Stimulated activated CD8-positive, alpha-beta memory T cell treated with anti-CD3 and anti-CD28 coated beads, Interleukin-12 subunit alpha, Interleukin-12 subunit beta, amount 100 ng/mL, for 4 hours (primary cell): ENCODE data around the gene EYS.
"Not testable (repeated sequence)": the region's sequence is repeated elsewhere in the genome, so short reads cannot be mapped to it uniquely, and the experiment has no call there.

Source experiments
- DNase-seq: peaks from one replicate; pipeline ENCODE4 v3.0.0-alpha.2; 2020; ENCODE audit warnings: low read depth

The EYS gene

GRCh38 chr6:65633501-65633900, 73.5 kb downstream of the EYS start:
- no peak for DNase-seq

- no peak for DNase-seq
These were observed 75.3 kb downstream of the EYS start for GRCh38 chr6:65631711-65632110.

DNA sequence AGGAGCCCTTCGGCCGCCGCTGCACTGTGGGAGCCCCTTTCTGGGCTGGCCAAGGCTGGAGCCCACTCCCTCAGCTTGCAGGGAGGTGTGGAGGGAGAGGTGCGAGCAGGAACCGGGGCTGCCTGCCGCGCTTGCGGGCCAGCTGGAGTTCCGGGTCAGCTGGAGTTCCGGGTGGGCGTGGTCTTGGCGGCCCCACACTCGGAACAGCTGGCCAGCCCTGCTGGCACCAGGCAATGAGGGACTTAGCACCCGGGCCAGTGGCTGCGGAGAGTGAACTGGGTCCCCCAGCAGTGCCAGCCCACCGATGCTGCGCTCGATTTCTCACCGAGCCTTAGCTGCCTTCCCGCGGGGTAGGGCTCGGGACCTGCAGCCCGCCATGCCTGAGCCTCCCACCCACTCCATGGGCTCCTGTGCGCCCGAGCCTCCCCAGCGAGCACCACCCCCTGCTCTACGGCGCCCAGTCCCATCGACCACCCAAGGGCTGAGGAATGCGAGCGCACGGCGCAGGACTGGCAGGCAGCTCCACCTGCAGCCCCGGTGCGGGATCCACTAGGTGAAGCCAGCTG, 79.5 kb downstream of the EYS start:
- not testable (repeated sequence) for DNase-seq

GRCh38 chr6:65627015-65627414, 80.0 kb downstream of the EYS start:
- DNase-seq, result no peak

DNA sequence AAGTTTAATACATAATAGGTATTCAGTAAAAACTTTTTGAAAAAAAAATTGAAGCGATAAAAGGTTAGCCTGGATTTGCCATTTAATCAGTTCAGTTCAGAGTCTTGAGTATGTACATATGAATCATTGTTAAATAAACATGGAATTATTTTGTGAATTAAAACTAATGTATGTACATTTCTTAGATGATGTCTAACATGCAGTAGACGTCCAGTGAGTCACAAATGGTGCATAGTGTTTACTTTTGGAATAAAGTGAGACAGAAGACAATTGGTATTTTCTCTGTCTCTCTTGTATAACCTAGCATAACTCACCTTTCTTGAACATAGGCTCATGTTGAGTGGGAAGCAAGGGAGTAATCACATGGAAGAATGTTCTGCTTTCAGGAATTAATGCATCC, 83.5 kb downstream of the EYS start:
- DNase-seq, result no peak

- no peak for DNase-seq
These were observed 96.3 kb downstream of the EYS start for GRCh38 chr6:65610746-65611145.

DNA sequence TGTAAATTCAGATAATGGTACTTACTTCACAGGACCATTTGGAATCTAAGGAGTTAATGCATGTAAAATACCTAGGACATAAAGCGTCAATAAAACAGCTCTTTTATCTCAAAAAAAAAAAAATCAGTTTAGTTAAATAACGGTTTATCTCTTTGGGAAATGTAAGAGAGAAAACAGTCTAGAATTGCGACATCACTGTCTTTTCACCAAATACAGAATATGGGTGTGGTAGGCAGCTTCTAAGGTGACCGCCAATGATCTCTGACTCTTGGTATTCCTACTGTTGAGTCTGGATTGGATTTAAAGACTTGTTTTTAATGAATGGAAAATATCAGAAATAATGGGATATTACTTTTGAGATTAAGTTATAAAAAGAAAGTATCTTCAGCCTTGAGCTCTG, 111.5 kb downstream of the EYS start:
- DNase-seq, result no peak

- DNase-seq, result no peak
These were observed 136.7 kb downstream of the EYS start for GRCh38 chr6:65570340-65570739.

- no peak for DNase-seq
These were observed 137.5 kb downstream of the EYS start for GRCh38 chr6:65569505-65569904.

GRCh38 chr6:65569056-65569455, 138.0 kb downstream of the EYS start:
- not testable (repeated sequence) for DNase-seq

GRCh38 chr6:65566117-65566516, 140.9 kb downstream of the EYS start:
- DNase-seq, result no peak

DNA sequence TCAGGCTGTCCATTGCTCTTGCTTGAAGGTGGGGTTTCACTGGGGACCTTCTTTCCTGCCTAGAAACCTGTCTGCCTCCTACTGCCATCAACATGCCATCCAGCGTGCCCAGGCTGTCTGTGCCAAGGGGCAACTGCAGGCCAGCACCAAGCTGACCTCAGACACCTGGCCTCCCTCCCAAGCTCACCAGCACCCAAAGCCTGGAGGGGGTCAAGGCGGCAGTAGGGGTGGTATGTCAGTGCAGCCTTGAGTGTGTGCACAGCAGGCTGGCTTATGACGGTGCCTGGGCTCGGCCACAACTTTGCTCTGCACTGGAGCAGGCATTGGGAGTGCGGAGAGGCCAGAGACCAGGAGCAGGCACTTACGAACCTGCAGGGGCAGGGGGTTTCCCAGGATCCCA, 149.0 kb downstream of the EYS start:
- no peak for DNase-seq

DNA sequence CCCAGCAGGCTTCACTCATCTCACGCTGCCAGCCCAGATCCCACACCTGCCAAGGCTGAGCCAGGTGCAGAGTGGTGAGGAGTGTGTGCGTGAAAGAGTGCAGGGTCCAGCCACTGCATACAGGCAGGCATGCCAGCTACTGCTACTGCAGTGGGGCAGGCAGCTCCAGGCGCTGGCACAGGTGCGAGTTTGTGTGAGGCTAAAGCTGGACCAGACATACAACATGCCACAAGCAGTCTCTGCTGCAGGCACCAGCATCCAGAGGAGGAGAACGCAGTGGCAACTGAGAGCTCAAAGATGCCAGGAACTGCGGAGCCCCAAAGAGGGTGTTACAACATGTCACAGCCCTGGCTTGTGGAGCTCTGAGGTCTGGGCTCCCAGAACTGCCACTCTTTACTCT, 149.8 kb downstream of the EYS start:
- DNase-seq, result no peak

- no peak for DNase-seq
These were observed 160.1 kb downstream of the EYS start for GRCh38 chr6:65546894-65547293.

GRCh38 chr6:65545920-65546319, 161.1 kb downstream of the EYS start:
- no peak for DNase-seq

GRCh38 chr6:65538644-65539043, 168.4 kb downstream of the EYS start:
- no peak for DNase-seq

DNA sequence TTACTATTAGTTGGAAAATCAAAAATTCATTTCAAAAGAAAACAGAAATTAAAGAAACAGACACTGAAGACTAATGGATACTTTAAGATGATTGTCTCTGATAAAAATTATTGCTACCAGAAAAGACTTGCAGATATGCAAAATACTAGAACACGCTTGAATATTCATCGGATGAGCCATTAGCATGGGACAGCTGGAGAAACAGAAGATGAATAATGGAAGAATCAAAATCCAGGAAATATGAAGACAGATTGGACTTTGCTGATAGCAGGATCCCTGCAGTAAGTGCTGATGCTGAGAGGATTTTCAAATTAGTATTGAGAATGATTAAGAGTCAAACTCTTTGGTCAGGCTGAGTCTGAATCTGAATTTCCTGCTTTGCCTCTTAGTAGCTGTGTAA, 169.4 kb downstream of the EYS start:
- DNase-seq, result no peak

DNA sequence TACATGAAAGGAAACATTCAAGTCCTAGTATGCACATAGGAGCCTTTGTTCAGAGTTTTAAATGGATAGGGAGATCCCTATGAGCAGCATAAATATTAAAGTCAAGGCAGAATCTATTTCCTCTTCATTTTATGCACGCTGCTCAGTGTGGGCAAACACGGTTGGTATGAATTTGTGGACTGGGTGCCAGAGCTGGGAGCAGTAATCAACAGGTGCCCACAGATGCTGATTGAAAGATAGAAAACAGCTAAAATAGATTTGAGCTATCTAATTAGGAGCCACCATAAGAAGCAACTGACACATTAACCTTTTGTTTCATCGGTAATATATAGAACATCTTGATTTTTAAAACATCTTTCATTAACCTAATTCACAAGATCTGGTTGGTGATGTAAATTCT, 175.5 kb downstream of the EYS start:
- DNase-seq, result no peak

GRCh38 chr6:65524232-65524631, 182.8 kb downstream of the EYS start:
- no peak for DNase-seq

GRCh38 chr6:65505736-65506135, 201.3 kb downstream of the EYS start:
- no peak for DNase-seq

- no peak for DNase-seq
These were observed 206.0 kb downstream of the EYS start for GRCh38 chr6:65501045-65501444.

GRCh38 chr6:65483652-65484051, 223.4 kb downstream of the EYS start:
- not testable (repeated sequence) for DNase-seq

DNA sequence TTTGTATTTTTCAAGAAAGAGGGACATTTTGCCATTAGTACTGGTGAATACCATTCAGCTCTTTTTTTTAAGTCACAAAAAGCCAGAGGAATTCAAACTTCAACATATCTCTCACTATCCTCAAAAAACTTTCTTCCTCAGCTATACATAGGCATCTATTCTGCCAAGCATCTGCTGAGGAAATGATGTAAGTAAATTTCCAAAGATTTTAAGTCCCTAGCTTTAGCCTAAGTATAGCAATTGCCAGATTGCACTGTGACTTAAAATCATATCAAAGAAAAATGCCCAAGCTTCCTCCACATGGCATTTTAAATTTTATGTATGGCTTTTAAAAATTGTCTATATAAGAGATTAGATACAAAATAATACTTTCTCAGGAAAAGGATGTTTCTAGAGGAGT, 237.4 kb downstream of the EYS start:
- DNase-seq, result no peak

DNA sequence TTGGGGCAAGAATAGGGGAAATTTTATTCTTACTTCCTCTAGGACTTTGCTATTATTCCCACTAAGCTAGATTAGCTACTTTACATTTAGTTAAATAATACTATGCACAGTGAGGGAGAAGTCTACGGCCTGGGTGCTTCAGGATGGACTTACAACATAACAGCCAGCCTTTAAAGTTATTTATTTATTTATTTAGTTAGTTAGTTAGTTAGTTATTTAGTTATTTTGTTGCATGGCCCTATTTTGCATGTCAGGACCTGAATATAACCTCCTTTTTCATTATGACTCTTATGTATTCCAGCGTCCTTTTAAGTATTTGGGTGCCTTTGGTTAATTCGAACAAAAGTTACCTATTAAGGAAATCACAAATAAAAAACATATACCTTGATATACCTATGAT, 238.7 kb downstream of the EYS start:
- DNase-seq, result no peak

DNA sequence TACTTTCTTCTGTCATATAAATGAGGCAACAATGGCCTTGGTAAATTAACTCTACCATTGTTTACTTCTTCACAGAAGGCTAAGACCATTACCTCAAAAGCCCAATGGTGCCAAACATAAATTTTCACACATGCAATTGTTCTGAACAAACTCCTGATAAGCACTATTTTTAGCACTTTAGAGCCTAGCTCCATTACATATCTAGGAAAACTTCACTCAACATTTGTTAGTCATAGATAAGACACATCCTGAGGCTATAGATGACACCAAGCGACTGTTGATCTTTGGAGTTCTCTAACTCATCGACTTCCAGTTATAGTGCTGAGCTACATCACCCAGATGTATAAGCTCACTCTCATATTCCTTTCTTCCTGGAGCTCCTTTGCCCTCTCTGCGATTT, 245.9 kb downstream of the EYS start:
- DNase-seq, result no peak
